ENCODE data around the gene TRMT2B.

GRCh38 chrX:101057093-101057714 lies 5.3 kb upstream of the TRMT2B start:
- TF ChIP-seq POLR2A (IDR thresholded peaks at IDR 0.05), result no peak
- TF ChIP-seq CTCF (IDR thresholded peaks at IDR 0.05), result no peak
- TF ChIP-seq POLR2AphosphoS5 (IDR thresholded peaks at IDR 0.05), result no peak
- TF ChIP-seq EP300 (IDR thresholded peaks at IDR 0.05), result no peak
